A204.1 (cell line): Measurements from ENCODE around the gene LAMTOR1.

ENCODE experiments used
- FAIRE-seq: peaks from 2 replicates; lab custom pipeline; 2012; peaks lifted over from hg19 to GRCh38; lab: Jason Lieb, UNC

The LAMTOR1 gene

GRCh38 chr11:72080326-72081183 lies 22.5 kb downstream of the LAMTOR1 start, which contains the start of the genes LRRC51 and NUMA1:
Gene LRRC51 (plus strand): TSS chr11:72080850. CDS start chr11:72089084, 8,234 bp downstream.
Gene NUMA1 (minus strand): TSS chr11:72080542. CDS start chr11:72035943, 44,599 bp downstream.
- peak; percentile 99 for FAIRE-seq

GRCh38 chr11:72079819-72080325 lies 23.2 kb downstream of the LAMTOR1 start:
- no peak for FAIRE-seq

- no peak for FAIRE-seq
These were observed 24.6 kb downstream of the LAMTOR1 start for GRCh38 chr11:72078477-72078876.

- FAIRE-seq = no peak
These were observed 27.3 kb downstream of the LAMTOR1 start for GRCh38 chr11:72075756-72076155.

- FAIRE-seq = no peak
These were observed 28.0 kb downstream of the LAMTOR1 start for GRCh38 chr11:72075109-72075508.

- no peak for FAIRE-seq
These were observed 30.7 kb downstream of the LAMTOR1 start for GRCh38 chr11:72072348-72072747.

GRCh38 chr11:72070491-72070890 lies 32.6 kb downstream of the LAMTOR1 start:
- no peak for FAIRE-seq

GRCh38 chr11:72069787-72070251 lies 33.3 kb downstream of the LAMTOR1 start:
- no peak for FAIRE-seq

GRCh38 chr11:72069200-72069599 lies 33.9 kb downstream of the LAMTOR1 start:
- FAIRE-seq = no peak

GRCh38 chr11:72067676-72068075 lies 35.4 kb downstream of the LAMTOR1 start:
- FAIRE-seq = no peak

- no peak for FAIRE-seq
These were observed 35.8 kb downstream of the LAMTOR1 start for GRCh38 chr11:72067266-72067665.

GRCh38 chr11:72066855-72067254 lies 36.2 kb downstream of the LAMTOR1 start:
- FAIRE-seq = no peak

GRCh38 chr11:72061739-72062396 lies 41.2 kb downstream of the LAMTOR1 start:
- FAIRE-seq = no peak

- FAIRE-seq = no peak
These were observed 44.6 kb downstream of the LAMTOR1 start for GRCh38 chr11:72058416-72059034.

- FAIRE-seq = no peak
These were observed 54.2 kb downstream of the LAMTOR1 start for GRCh38 chr11:72048766-72049460.
